ENCODE data around the gene SNAP91. TPM values are rescaled to one million over a fixed set of nuclear protein-coding genes. Genes with fewer than 3 reads are reported as not detected.

Gene SNAP91
- total and polyA plus RNA-seq, 2 of the 8 experiments (the other 6 are each of a cell fraction or from before 2014, with no cell fraction given), result 1.3 to 1.5 TPM

GRCh38 chr6:83556871-83557270 lies 152.0 kb downstream of the SNAP91 start:
- Histone ChIP-seq H2BK20ac (ENCODE audit: low read length) (no peak overlapping the region), H4K5ac (ENCODE audit: insufficient read length, low read depth, low read length) (no peak overlapping the region), H3K23ac (ENCODE audit: insufficient read length) (no peak overlapping the region), H3K14ac (ENCODE audit: insufficient read length) (no peak overlapping the region), H3K4me2 (ENCODE audit: insufficient read depth in 1 of 2, low read depth in 2 of 2, low read length in 2 of 2) (no peak overlapping the region), H3K27me3 (replicated peaks in 1 of 4; ENCODE audit: control insufficient read depth in 3 of 4, extremely low read depth in 1 of 4, insufficient read depth in 3 of 4, low read length in 3 of 4) (no peaks in the 10 kb centered on the region), H4K8ac (ENCODE audit: extremely low read depth, insufficient read depth, low read length) (no peak overlapping the region), H3K4me3 (ENCODE audit: extremely low read depth in 1 of 4, insufficient read depth in 2 of 4, low read depth in 3 of 4, low read length in 4 of 4) (no peak overlapping the region), H2BK12ac (ENCODE audit: low read depth, low read length) (no peak overlapping the region), H3K56ac (replicated peaks; ENCODE audit: insufficient read length, low read depth, low read length) (no peak overlapping the region), H3K27ac (ENCODE audit: low read depth, low read length) (no peak overlapping the region), H3K9me3 (ENCODE audit: insufficient read depth in 2 of 2, low read depth in 1 of 2, low read length in 1 of 2) (no peaks in the 10 kb centered on the region), H3K23me2 (ENCODE audit: low read depth, low read length) (no peaks in the 10 kb centered on the region), H3K4ac (replicated peaks; ENCODE audit: insufficient read length, low read depth, low read length) (no peak overlapping the region), H3K36me3 (ENCODE audit: control insufficient read depth in 2 of 4, insufficient read depth in 4 of 4, low read length in 3 of 4) (no peaks in the 10 kb centered on the region), H2BK120ac (replicated peaks; ENCODE audit: low read depth, low read length) (no peak overlapping the region), H3K9ac (replicated peaks in 1 of 4; ENCODE audit: extremely low read depth in 1 of 4, low read depth in 3 of 4, low read length in 3 of 4) (no peak overlapping the region), H2AFZ (ENCODE audit: low read length) (no peak overlapping the region), H4K91ac (replicated peaks; ENCODE audit: insufficient read length, low read length) (no peak overlapping the region), H3K4me1 (replicated peaks in 1 of 4; ENCODE audit: control insufficient read depth in 3 of 4, insufficient read depth in 4 of 4, low read length in 3 of 4) (peaks cover 0 to 4% (median 0%) of the 10 kb centered on the region in 4 experiments; a peak in 1 of 7 replicates), H2BK5ac (ENCODE audit: low read depth, low read length) (no peak overlapping the region), H2BK15ac (ENCODE audit: low read length) (no peak overlapping the region), H2AK5ac (ENCODE audit: low read depth, low read length) (no peak overlapping the region), H3K79me2 (ENCODE audit: control insufficient read depth in 1 of 2, insufficient read depth in 2 of 2, low read length in 2 of 2) (no peaks in the 10 kb centered on the region), H3K79me1 (ENCODE audit: low read depth, low read length) (no peaks in the 10 kb centered on the region), H4K20me1 (replicated peaks in 1 of 2; ENCODE audit: control insufficient read depth in 1 of 2, insufficient read depth in 2 of 2, low read length in 2 of 2) (no peaks in the 10 kb centered on the region), H3K18ac (ENCODE audit: extremely low read depth, low read length) (no peak overlapping the region)
- FAIRE-seq (no peak), DNase-seq (ENCODE audit: low read depth in 1 of 2, low spot score in 2 of 2) (no peak)
- CTCF ChIA-PET (ENCODE audit: partially characterized antibody), result interaction anchor here (0.9 kb wide), 1 partner anchor 21 kb away, joined by 4 read pairs; no protein-coding TSS in a partner anchor
- POLR2A ChIA-PET (ENCODE audit: partially characterized antibody), result no interaction called here
- TF ChIP-seq GTF2F1 (IDR thresholded peaks at IDR 0.05; ENCODE audit: borderline replicate concordance, low read depth, low read length) (no peak), BCL11A (IDR thresholded peaks at IDR 0.05; ENCODE audit: low read depth in 2 of 2, low read length in 2 of 2) (no peak), YY1 (IDR thresholded peaks at IDR 0.05; ENCODE audit: low read depth, low read length) (no peak), CTCF (IDR thresholded peaks at IDR 0.05; ENCODE audit: control extremely low read depth in 1 of 3, insufficient read depth in 1 of 3, low read depth in 1 of 3, low read length in 3 of 3) (no peak), JUN (IDR thresholded peaks at IDR 0.05; ENCODE audit: low read depth, low read length) (no peak), BACH1 (IDR thresholded peaks at IDR 0.05; ENCODE audit: low read length) (no peak), RFX5 (IDR thresholded peaks at IDR 0.05; ENCODE audit: borderline replicate concordance, low read depth, low read length) (no peak), CHD2 (IDR thresholded peaks at IDR 0.05; ENCODE audit: low read length) (no peak), HDAC6 (IDR thresholded peaks at IDR 0.05; ENCODE audit: low read depth, low read length) (no peak), ASH2L (IDR thresholded peaks at IDR 0.05; ENCODE audit: low read length) (no peak), POLR2AphosphoS5 (IDR thresholded peaks at IDR 0.05; ENCODE audit: low read depth, low read length) (no peak), TAF1 (IDR thresholded peaks at IDR 0.05; ENCODE audit: low read depth, low read length) (no peak), TAF7 (optimal IDR thresholded peaks at IDR 0.05; ENCODE audit: borderline replicate concordance, low read depth, low read length) (no peak)
- TF ChIP-seq, protein P1, sequence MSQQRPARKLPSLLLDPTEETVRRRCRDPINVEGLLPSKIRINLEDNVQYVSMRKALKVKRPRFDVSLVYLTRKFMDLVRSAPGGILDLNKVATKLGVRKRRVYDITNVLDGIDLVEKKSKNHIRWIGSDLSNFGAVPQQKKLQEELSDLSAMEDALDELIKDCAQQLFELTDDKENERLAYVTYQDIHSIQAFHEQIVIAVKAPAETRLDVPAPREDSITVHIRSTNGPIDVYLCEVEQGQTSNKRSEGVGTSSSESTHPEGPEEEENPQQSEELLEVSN (IDR thresholded peaks at IDR 0.05), result no peak
